H1 (cell line): ENCODE measurements around the gene ZNF622. TPM values are rescaled to one million over a fixed set of nuclear protein-coding genes. Genes with fewer than 3 reads are reported as not detected.

Experiments used
- CTCF ChIA-PET: fragments of 300-600 bp; sonication (Branson Sonifier 250); formaldehyde crosslinking; loops from one replicate; lab custom pipeline; 2021; ENCODE audit not compliant: partially characterized antibody; lab: Charles Lee
- POLR2A ChIA-PET: fragments of 300-600 bp; sonication (Branson Sonifier 250); formaldehyde crosslinking; loops from one replicate; lab custom pipeline; 2021; ENCODE audit warnings: inconsistent platforms; ENCODE audit not compliant: partially characterized antibody; lab: Charles Lee
- DNase-seq, 2 experiments: peaks; one replicate each; pipeline versions ENCODE4 v3.0.0 to v3.0.0-alpha.2; 2010 to 2022; ENCODE audit warnings: low spot score in 2 of 2, low read depth in 1 of 2, mixed read lengths in 1 of 2
- FAIRE-seq: peaks from 2 replicates; lab custom pipeline; 2011; peaks lifted over from hg19 to GRCh38; lab: Jason Lieb, UNC
- H2AFZ ChIP-seq: 2 replicates; pipeline ENCODE4 v1.8.1; 2012; ENCODE audit warnings: low read length, inconsistent platforms
- H2AK5ac ChIP-seq: 2 replicates; pipeline ENCODE4 v1.6.1; 2013; ENCODE audit warnings: low read depth, low read length
- H2BK120ac ChIP-seq: replicated peaks from 2 replicates; pipeline ENCODE3; 2013; ENCODE audit warnings: low read depth, low read length, inconsistent platforms
- H2BK12ac ChIP-seq: 2 replicates; pipeline ENCODE4 v1.6.1; 2013; ENCODE audit warnings: low read depth, low read length
- H2BK15ac ChIP-seq: 2 replicates; pipeline ENCODE4 v1.6.1; 2013; ENCODE audit warnings: low read length
- H2BK20ac ChIP-seq: 2 replicates; pipeline ENCODE4 v1.6.1; 2013; ENCODE audit warnings: low read length
- H2BK5ac ChIP-seq: 2 replicates; pipeline ENCODE4 v1.6.1; 2013; ENCODE audit warnings: low read depth, low read length
- H3K14ac ChIP-seq: 2 replicates; pipeline ENCODE4 v1.6.1; 2013; ENCODE audit warnings: inconsistent platforms; ENCODE audit not compliant: insufficient read length
- H3K18ac ChIP-seq: 2 replicates; pipeline ENCODE4 v1.6.1; 2013; ENCODE audit warnings: low read length; ENCODE audit errors: extremely low read depth
- H3K23ac ChIP-seq: 2 replicates; pipeline ENCODE4 v1.6.1; 2013; ENCODE audit warnings: inconsistent platforms; ENCODE audit not compliant: insufficient read length
- H3K23me2 ChIP-seq: 2 replicates; pipeline ENCODE4 v1.6.1; 2013; ENCODE audit warnings: low read depth, low read length
- H3K27ac ChIP-seq: 2 replicates; pipeline ENCODE4 v1.6.1; 2011; ENCODE audit warnings: low read depth, low read length, inconsistent platforms
- H3K27me3 ChIP-seq, 4 experiments: replicated peaks in 1 of 4; 1 replicate in 1 of 4; 2 replicates in 3 of 4; pipeline versions ENCODE4 v1.6.1 to v1.8.1; 2011 to 2013; ENCODE audit warnings: low read length in 3 of 4, mild to moderate bottlenecking in 3 of 4, inconsistent platforms in 2 of 4, mixed read lengths in 2 of 4, moderate library complexity in 1 of 4; ENCODE audit not compliant: control insufficient read depth in 3 of 4, insufficient read depth in 3 of 4; ENCODE audit errors: extremely low read depth in 1 of 4
- H3K36me3 ChIP-seq, 4 experiments: 2 replicates each; pipeline versions ENCODE4 v1.6.1 to v1.8.1; 2011 to 2013; ENCODE audit warnings: mild to moderate bottlenecking in 4 of 4, low read length in 3 of 4, moderate library complexity in 2 of 4, control low read depth in 1 of 4, inconsistent platforms in 1 of 4; ENCODE audit not compliant: insufficient read depth in 4 of 4, control insufficient read depth in 2 of 4
- H3K4ac ChIP-seq: replicated peaks from 2 replicates; pipeline ENCODE3; 2013; ENCODE audit warnings: low read length, low read depth, mixed read lengths, inconsistent platforms; ENCODE audit not compliant: insufficient read length
- H3K4me1 ChIP-seq, 4 experiments: replicated peaks in 1 of 4; 1 replicate in 1 of 4; 2 replicates in 3 of 4; pipeline versions ENCODE4 v1.6.1 to v1.8.1; 2011 to 2013; ENCODE audit warnings: low read length in 3 of 4, inconsistent platforms in 2 of 4, mixed read lengths in 1 of 4; ENCODE audit not compliant: insufficient read depth in 4 of 4, control insufficient read depth in 3 of 4
- H3K4me2 ChIP-seq, 2 experiments: 2 replicates each; pipeline versions ENCODE4 v1.6.1 to v1.8.1; 2011 to 2013; ENCODE audit warnings: low read depth in 2 of 2, low read length in 2 of 2, control low read depth in 1 of 2, inconsistent platforms in 1 of 2, mild to moderate bottlenecking in 1 of 2; ENCODE audit not compliant: insufficient read depth in 1 of 2
- H3K4me3 ChIP-seq, 4 experiments: fragments of 200-600, 300-600 bp in 1 of 4; sonication (generic), shearing (Covaris generic), sonication (Bioruptor Twin) in 1 of 4; 2 replicates each; pipeline versions ENCODE4 v1.5.1 to v1.8.1; 2011 to 2016; ENCODE audit warnings: low read length in 4 of 4, low read depth in 3 of 4, control low read depth in 2 of 4, inconsistent platforms in 2 of 4, mild to moderate bottlenecking in 2 of 4, mixed read lengths in 1 of 4, moderate library complexity in 1 of 4; ENCODE audit not compliant: insufficient read depth in 2 of 4; ENCODE audit errors: extremely low read depth in 1 of 4
- H3K56ac ChIP-seq: replicated peaks from 2 replicates; pipeline ENCODE3; 2013; ENCODE audit warnings: low read depth, mild to moderate bottlenecking, mixed read lengths, low read length, inconsistent platforms; ENCODE audit not compliant: insufficient read length
- H3K79me1 ChIP-seq: 2 replicates; pipeline ENCODE4 v1.6.1; 2013; ENCODE audit warnings: low read depth, low read length, control low read depth
- H3K79me2 ChIP-seq, 2 experiments: 2 replicates each; pipeline versions ENCODE4 v1.6.1 to v1.8.1; 2012 to 2013; ENCODE audit warnings: low read length in 2 of 2, mild to moderate bottlenecking in 2 of 2, inconsistent platforms in 1 of 2; ENCODE audit not compliant: insufficient read depth in 2 of 2, control insufficient read depth in 1 of 2
- H3K9ac ChIP-seq, 4 experiments: replicated peaks in 1 of 4; 1 replicate in 1 of 4; 2 replicates in 3 of 4; pipeline versions ENCODE4 v1.6.1 to v1.8.1; 2011 to 2013; ENCODE audit warnings: low read depth in 3 of 4, low read length in 3 of 4, control low read depth in 2 of 4, mild to moderate bottlenecking in 2 of 4, moderate library complexity in 2 of 4, inconsistent platforms in 1 of 4; ENCODE audit errors: extremely low read depth in 1 of 4
- H3K9me3 ChIP-seq, 2 experiments: 2 replicates each; pipeline versions ENCODE4 v1.6.1 to v1.8.1; 2012 to 2013; ENCODE audit warnings: mild to moderate bottlenecking in 2 of 2, moderate library complexity in 2 of 2, control low read depth in 1 of 2, inconsistent platforms in 1 of 2, low read depth in 1 of 2, low read length in 1 of 2, mixed read lengths in 1 of 2; ENCODE audit not compliant: insufficient read depth in 2 of 2
- H4K20me1 ChIP-seq, 2 experiments: replicated peaks in 1 of 2; 2 replicates each; pipeline versions ENCODE3 to v1.8.1; 2011 to 2013; ENCODE audit warnings: inconsistent platforms in 2 of 2, low read length in 2 of 2, mild to moderate bottlenecking in 1 of 2; ENCODE audit not compliant: insufficient read depth in 2 of 2, control insufficient read depth in 1 of 2
- H4K5ac ChIP-seq: 2 replicates; pipeline ENCODE4 v1.6.1; 2013; ENCODE audit warnings: low read length, low read depth, mixed read lengths, inconsistent platforms; ENCODE audit not compliant: insufficient read length
- H4K8ac ChIP-seq: 2 replicates; pipeline ENCODE4 v1.8.0; 2013; ENCODE audit warnings: mild to moderate bottlenecking, moderate library complexity, low read length, inconsistent platforms; ENCODE audit not compliant: insufficient read depth; ENCODE audit errors: extremely low read depth
- H4K91ac ChIP-seq: replicated peaks from 2 replicates; pipeline ENCODE3; 2013; ENCODE audit warnings: low read length, mixed read lengths, inconsistent platforms; ENCODE audit not compliant: insufficient read length
- CBX8 ChIP-seq: fragments of 300-800, 300-1000 bp; sonication (generic); IDR thresholded peaks from 2 replicates; pipeline ENCODE4 v1.7.1; 2016; ENCODE audit warnings: low read depth, low read length, borderline replicate concordance
- E2F6 ChIP-seq: IDR thresholded peaks from 2 replicates; pipeline ENCODE4 v1.6.1; 2012; ENCODE audit warnings: inconsistent platforms
- GTF2F1 ChIP-seq: IDR thresholded peaks from 2 replicates; pipeline ENCODE4 v1.6.1; 2012; ENCODE audit warnings: low read depth, low read length, improper control_type of control experiment, borderline replicate concordance
- polyA plus RNA-seq, 7 experiments: library from polyadenylated mRNA; depleted of rRNA in 3 of 7; stranded (reverse) in 5 of 7; unstranded in 2 of 7; fragments of >200 nt in 5 of 7; fragments of 200-250 nt in 2 of 7; gene quantifications; 1 replicate in 5 of 7; 2 replicates in 1 of 7; 4 replicates in 1 of 7; pipeline versions ENCODE4 v1.2.1 to v1.2.3, GENCODE V29; 2011 to 2013; ENCODE audit warnings: missing spikeins in 2 of 7, mixed read lengths in 2 of 7
- total RNA-seq: library from RNA; stranded (reverse); fragmentation: NEBNext Ultra II Directional; extraction: Animal tissue kit (Norgen Biotek cat#: 25700); gene quantifications from 2 replicates; pipeline ENCODE4 v1.2.1, GENCODE V29; 2021

The ZNF622 gene
- total and polyA plus RNA-seq, 2 of the 8 experiments (the other 6 are each of a cell fraction or from before 2014, with no cell fraction given): 8.8 to 30.8 TPM

- H4K8ac ChIP-seq: no peak overlapping the region
- no peak overlapping the region for H2AFZ ChIP-seq
- H3K56ac ChIP-seq: no peak overlapping the region
- no peak overlapping the region for H3K27ac ChIP-seq
- H3K9ac ChIP-seq: no peak overlapping the region; a peak in 1 of 7 replicates
- no peak overlapping the region for H3K23ac ChIP-seq
- ChIA-PET CTCF (interaction anchor here (1.3 to 2.5 kb wide), 2 partner anchors 10 to 24 kb away, joined by 3 to 5 read pairs; no protein-coding TSS in a partner anchor), POLR2A (no interaction called here)
- no peak overlapping the region for H2BK20ac ChIP-seq
- H2AK5ac ChIP-seq: no peak overlapping the region
- no peak overlapping the region for H3K18ac ChIP-seq
- no peak overlapping the region for H4K5ac ChIP-seq
- H2BK120ac ChIP-seq: no peak overlapping the region
- TF ChIP-seq E2F6 (no peak), CBX8 (no peak), GTF2F1 (no peak)
- TF ChIP-seq, all 59 proteins: peak for 0
- H3K23me2 ChIP-seq: no peaks in the 10 kb centered on the region
- H2BK12ac ChIP-seq: no peak overlapping the region
- H3K36me3 ChIP-seq: no peaks in the 10 kb centered on the region
- H3K4me2 ChIP-seq: no peak overlapping the region
- FAIRE-seq: no peak
- H3K4me1 ChIP-seq: no peaks in the 10 kb centered on the region
- H3K9me3 ChIP-seq: no peaks in the 10 kb centered on the region
- H3K4ac ChIP-seq: no peak overlapping the region
- DNase-seq: no peak
- no peaks in the 10 kb centered on the region for H4K20me1 ChIP-seq
- no peaks in the 10 kb centered on the region for H3K79me1 ChIP-seq
- H3K14ac ChIP-seq: no peak overlapping the region
- H3K4me3 ChIP-seq: no peak overlapping the region
- H3K79me2 ChIP-seq: no peaks in the 10 kb centered on the region
- no peak overlapping the region for H2BK5ac ChIP-seq
- H3K27me3 ChIP-seq: no peaks in the 10 kb centered on the region
- no peak overlapping the region for H4K91ac ChIP-seq
- H2BK15ac ChIP-seq: no peak overlapping the region
Observed at GRCh38 chr5:16480144-16480543, 14.5 kb upstream of the ZNF622 start.
